HG03442 (cell line): ENCODE measurements around the gene GAPDHS.

Source experiments
- ATAC-seq: cut with Tn5 transposase; IDR thresholded peaks from one replicate; pipeline ENCODE4 v1.9.1; 2021; ENCODE audit warnings: mild to moderate bottlenecking, moderate library complexity; ENCODE audit not compliant: unreplicated experiment

Gene GAPDHS

DNA sequence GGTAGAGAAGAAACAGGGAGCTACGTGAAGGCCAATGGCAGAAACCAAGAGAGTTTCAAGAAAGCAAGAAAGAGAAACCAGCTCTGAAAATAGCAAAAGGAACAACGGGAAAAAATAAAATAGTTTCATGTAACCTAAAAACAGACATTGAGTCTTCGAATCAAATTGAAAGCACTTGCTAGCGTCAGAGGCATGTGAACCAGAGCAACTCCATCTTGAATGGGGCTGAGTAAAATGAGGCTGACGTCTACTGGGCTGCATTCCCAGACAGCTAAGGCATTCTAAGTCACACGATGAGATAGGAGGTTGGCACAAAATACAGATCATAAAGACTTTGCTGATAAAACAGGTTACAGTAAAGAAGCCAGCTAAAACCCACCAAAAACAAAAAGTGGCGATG, 45.5 kb downstream of the GAPDHS start:
- no peak for ATAC-seq

DNA sequence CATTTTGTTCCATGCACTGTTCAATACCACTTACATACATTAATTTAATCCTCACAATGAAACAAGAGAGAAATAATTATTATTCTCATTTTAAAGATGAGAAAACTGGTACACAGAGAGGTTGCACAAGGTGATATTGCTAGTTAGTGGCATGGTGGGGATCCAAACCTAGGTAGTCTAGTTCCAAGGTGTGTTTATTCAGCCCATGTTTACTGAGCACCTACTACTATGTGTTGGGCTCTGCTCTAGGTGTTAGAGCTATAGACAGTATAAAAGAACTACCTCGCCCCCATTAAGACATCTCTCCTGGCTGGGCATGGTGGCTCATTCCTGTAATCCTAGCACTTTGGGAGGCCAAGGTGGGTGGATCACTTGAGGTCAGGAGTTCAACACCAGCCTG, 49.5 kb downstream of the GAPDHS start:
- no peak for ATAC-seq

DNA sequence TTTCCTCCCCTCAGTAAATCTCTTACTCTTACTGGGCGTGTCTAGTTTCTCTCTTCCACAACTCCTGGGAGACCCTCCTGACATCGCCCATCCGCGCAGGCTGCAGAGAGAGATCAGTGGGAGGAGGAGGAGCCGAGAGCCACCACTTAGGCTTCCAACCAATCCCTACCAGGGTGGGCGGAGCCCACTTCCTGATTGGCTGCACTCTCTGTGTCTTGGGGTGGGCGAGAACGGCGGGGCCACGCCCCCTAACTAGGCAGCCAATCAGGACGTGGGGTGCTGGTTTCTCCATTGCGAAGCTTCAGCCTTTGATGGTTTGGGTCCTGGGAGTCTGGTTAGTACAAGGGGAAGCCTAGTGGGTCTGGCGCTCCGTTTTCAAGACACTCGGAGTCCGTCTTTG, 52.6 kb downstream of the GAPDHS start, which contains the start of gene PMIS2:
Gene PMIS2, plus strand, starts transcription at position 326 of the 400 bp plus-strand sequence. CDS start 87 bp downstream, outside the sequence.
- no peak for ATAC-seq

DNA sequence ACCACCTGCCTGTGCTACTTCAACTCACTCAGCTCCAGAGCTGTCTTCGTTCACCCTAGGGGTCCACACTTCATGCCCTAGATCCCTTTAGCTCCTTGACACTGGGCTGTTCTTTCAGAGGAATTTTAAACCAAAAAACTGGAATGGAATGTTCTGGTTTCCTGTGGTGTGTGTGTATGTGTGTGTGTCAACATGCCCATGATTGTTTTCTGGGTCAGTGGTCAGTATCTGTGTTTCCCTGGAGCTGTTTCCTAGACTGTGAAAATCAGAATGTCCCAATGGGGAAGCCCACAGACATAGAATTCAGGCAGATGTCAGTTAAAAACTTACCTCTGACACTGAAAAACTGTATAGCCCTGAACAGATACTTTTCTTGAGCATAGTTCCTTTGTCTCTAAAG, 54.1 kb downstream of the GAPDHS start:
- ATAC-seq = no peak

DNA sequence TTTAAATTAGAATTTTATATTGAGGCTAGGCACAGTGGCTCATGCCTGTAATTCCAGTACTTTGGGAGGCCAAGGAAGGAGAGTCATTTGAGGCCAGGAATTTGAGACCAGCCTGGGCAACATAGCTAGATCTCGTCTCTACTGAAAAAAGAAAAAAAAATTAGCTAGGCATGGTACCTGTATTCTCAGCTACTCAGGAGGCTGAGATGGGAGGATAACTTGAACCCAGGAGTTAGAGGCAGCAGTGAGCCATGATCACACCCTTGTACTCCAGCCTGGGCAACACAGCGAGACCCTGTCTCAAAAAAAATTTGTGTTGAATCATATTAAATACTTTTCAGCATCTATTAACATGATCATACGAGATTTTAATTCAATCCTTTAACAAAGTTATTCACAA, 57.6 kb downstream of the GAPDHS start:
- no peak for ATAC-seq

DNA sequence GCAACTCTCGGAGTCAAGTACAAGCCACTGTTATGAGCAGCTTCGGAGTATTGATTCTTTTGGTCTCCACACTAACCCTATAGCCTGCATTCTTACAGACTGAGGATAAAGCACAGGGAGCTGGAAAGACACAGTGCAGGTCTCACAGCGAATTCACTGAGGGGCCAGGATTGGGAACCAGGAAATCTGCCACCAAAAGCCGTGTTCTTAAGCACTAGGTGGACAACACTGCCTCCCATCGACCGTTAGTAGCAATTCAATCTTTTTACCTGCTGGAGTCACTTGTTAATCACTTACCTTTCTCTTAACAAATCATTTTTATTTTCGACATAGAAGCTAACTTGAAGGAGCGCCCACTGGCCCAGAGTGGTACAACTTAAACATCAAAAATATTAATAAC, 59.0 kb downstream of the GAPDHS start:
- no peak for ATAC-seq
